ENCODE measurements around the gene RNF144A. TPM values are rescaled to one million over a fixed set of nuclear protein-coding genes. Genes with fewer than 3 reads are reported as not detected.

RNF144A gene
- total RNA-seq, 1 experiment from 2014 or later, result 10.6 TPM

GRCh38 chr2:6995391-6996097, 78.3 kb downstream of the RNF144A start:
- Histone ChIP-seq H3K4ac (ENCODE audit: low read depth, low read length) (no peak overlapping the region), H4K20me1 (ENCODE audit: control insufficient read depth, insufficient read depth, insufficient read length) (no peaks in the 10 kb centered on the region), H2AK5ac (ENCODE audit: insufficient read length, low read length) (no peak overlapping the region), H2BK20ac (ENCODE audit: low read depth, low read length, poor library complexity, severe bottlenecking) (no peak overlapping the region), H2BK5ac (ENCODE audit: insufficient read length, low read length) (no peak overlapping the region), H2AFZ (ENCODE audit: low read length) (no peak overlapping the region), H3T11ph (ENCODE audit: low read length) (no peak overlapping the region), H3K9me3 (ENCODE audit: control insufficient read depth, low read depth, low read length) (no peaks in the 10 kb centered on the region), H2BK12ac (ENCODE audit: insufficient read length, low read depth, low read length) (no peak overlapping the region), H3K27me3 (ENCODE audit: insufficient read depth, low read length) (no peaks in the 10 kb centered on the region), H4K8ac (replicated peaks; ENCODE audit: insufficient read length, low read depth, low read length) (no peak overlapping the region), H4K91ac (ENCODE audit: insufficient read length, low read depth, low read length) (no peak overlapping the region), H3K4me2 (ENCODE audit: insufficient read depth, insufficient read length, low read length) (no peak overlapping the region), H3K23ac (ENCODE audit: insufficient read length, low read depth, low read length) (no peak overlapping the region), H3K79me1 (ENCODE audit: insufficient read depth, low read depth, low read length, poor library complexity, severe bottlenecking) (no peaks in the 10 kb centered on the region), H3K27ac (ENCODE audit: insufficient read length, low read depth, low read length) (no peak overlapping the region), H2BK120ac (ENCODE audit: low read depth, low read length, poor library complexity, severe bottlenecking) (no peak overlapping the region), H3K79me2 (ENCODE audit: insufficient read depth, low read length) (no peaks in the 10 kb centered on the region), H3K18ac (ENCODE audit: insufficient read length, low read depth, low read length) (no peak overlapping the region), H3K14ac (ENCODE audit: insufficient read depth, low read length) (no peak overlapping the region), H4K5ac (ENCODE audit: insufficient read length, low read depth, low read length) (no peak overlapping the region), H3K4me1 (ENCODE audit: insufficient read depth, low read length) (no peaks in the 10 kb centered on the region), H3K23me2 (ENCODE audit: insufficient read length, low read depth, low read length, poor library complexity, severe bottlenecking) (no peaks in the 10 kb centered on the region), H3K56ac (ENCODE audit: insufficient read length, low read depth, low read length) (no peak overlapping the region), H2BK15ac (ENCODE audit: low read depth, low read length) (no peak overlapping the region), H3K9ac (ENCODE audit: extremely low read depth, insufficient read length, low read length) (no peak overlapping the region)
- Mint-ChIP-seq H3K4me3 (no peak overlapping the region), H3K27me3 (ENCODE audit: low read depth) (no peaks in the 10 kb centered on the region), H3K9me3 (peaks cover 5 to 6% of the 10 kb centered on the region in 2 experiments), H3K27ac (peak overlapping the region in 1 of 3 experiments; percentile 60; a peak in 2 of 7 replicates), H3K4me1 (peaks cover 10 to 13% of the 10 kb centered on the region in 2 experiments), H3K36me3 (ENCODE audit: insufficient read depth in 1 of 3, low read depth in 3 of 3) (peaks cover 5 to 10% (median 7%) of the 10 kb centered on the region in 3 experiments)
- no CpG with 5 or more reads among the region's 11 CpGs for WGBS (ENCODE audit: extremely low coverage, insufficient read length, low lambda C conversion rate)
- DNase-seq, result no peak
- no peak for TF ChIP-seq CTCF (conservative IDR thresholded peaks at IDR 0.05)

All from H9 (cell line).